ENCODE measurements around the gene TMEM92. TPM values are rescaled to one million over a fixed set of nuclear protein-coding genes. Genes with fewer than 3 reads are reported as not detected.

The TMEM92 gene
- total and polyA plus RNA-seq, 2 experiments from 2014 or later, result 17.3 to 30.0 TPM

- DNase-seq (ENCODE audit: low read depth in 1 of 2, low spot score in 1 of 2), result no peak
- TF ChIP-seq CTCF (IDR thresholded peaks at IDR 0.05; ENCODE audit: low read depth, low read length), result no peak
- Histone ChIP-seq H3K36me3 (no peaks in the 10 kb centered on the region), H3K9me3 (ENCODE audit: low read depth) (no peaks in the 10 kb centered on the region), H3K4me3 (no peak overlapping the region), H3K27ac (no peak overlapping the region), H3K4me1 (ENCODE audit: low read depth) (peaks cover 17% of the 10 kb centered on the region), H3K27me3 (no peaks in the 10 kb centered on the region)
Measured at GRCh38 chr17:50255766-50256635, 18.3 kb upstream of the TMEM92 start.

GRCh38 chr17:50256826-50257618 lies 17.2 kb upstream of the TMEM92 start:
- H3K27ac ChIP-seq, result no peak overlapping the region
- H3K27me3 ChIP-seq, result no peaks in the 10 kb centered on the region
- no peaks in the 10 kb centered on the region for H3K9me3 ChIP-seq (ENCODE audit: low read depth)
- no peak overlapping the region for H3K4me3 ChIP-seq
- H3K36me3 ChIP-seq, result no peaks in the 10 kb centered on the region
- DNase-seq (ENCODE audit: low read depth in 1 of 2, low spot score in 1 of 2), result no peak
- H3K4me1 ChIP-seq (ENCODE audit: low read depth), result peaks cover 23% of the 10 kb centered on the region
- no peak for TF ChIP-seq CTCF (IDR thresholded peaks at IDR 0.05; ENCODE audit: low read depth, low read length)

GRCh38 chr17:50257676-50258224 lies 16.5 kb upstream of the TMEM92 start:
- Histone ChIP-seq H3K27ac (no peak overlapping the region), H3K4me3 (no peak overlapping the region), H3K27me3 (no peaks in the 10 kb centered on the region), H3K9me3 (ENCODE audit: low read depth) (no peaks in the 10 kb centered on the region), H3K4me1 (ENCODE audit: low read depth) (peaks cover 23% of the 10 kb centered on the region), H3K36me3 (no peaks in the 10 kb centered on the region)
- DNase-seq (ENCODE audit: low read depth in 1 of 2, low spot score in 1 of 2), result no peak
- no peak for TF ChIP-seq CTCF (IDR thresholded peaks at IDR 0.05; ENCODE audit: low read depth, low read length)

- peak in 1 of 2 donors; percentile 52 for DNase-seq (ENCODE audit: low read depth in 1 of 2, low spot score in 1 of 2)
- peaks cover 30% of the 10 kb centered on the region for H3K4me1 ChIP-seq (ENCODE audit: low read depth)
- no peak overlapping the region for H3K27ac ChIP-seq
- H3K9me3 ChIP-seq (ENCODE audit: low read depth), result no peaks in the 10 kb centered on the region
- H3K36me3 ChIP-seq, result no peaks in the 10 kb centered on the region
- H3K27me3 ChIP-seq, result no peaks in the 10 kb centered on the region
- no peak overlapping the region for H3K4me3 ChIP-seq
- no peak for TF ChIP-seq CTCF (IDR thresholded peaks at IDR 0.05; ENCODE audit: low read depth, low read length)
Measured at GRCh38 chr17:50258647-50259476, 15.4 kb upstream of the TMEM92 start.

Measured in cardiac muscle cell (in vitro differentiated cells and primary cell).